Karpas-422 (cell line): ENCODE data around the gene UBXN7. TPM values are rescaled to one million over a fixed set of nuclear protein-coding genes. Genes with fewer than 3 reads are reported as not detected.
"Not testable (repeated sequence)": the region's sequence is repeated elsewhere in the genome, so short reads cannot be mapped to it uniquely, and the experiment has no call there.

Source experiments
- DNase-seq: peaks from one replicate; pipeline ENCODE4 v3.0.0-alpha.2; 2015
- H2AFZ ChIP-seq: fragments of 200-600 bp; sonication (generic); 2 replicates; pipeline ENCODE4 v1.6.1; 2014; ENCODE audit warnings: antibody characterized with exemption, low read length, mixed read lengths
- H3K27ac ChIP-seq: fragments of 200-600 bp; sonication (generic); 2 replicates; pipeline ENCODE4 v1.5.1; 2014; ENCODE audit warnings: mild to moderate bottlenecking, low read length, moderate library complexity
- H3K27me3 ChIP-seq: fragments of 200-600 bp; sonication (generic); 2 replicates; pipeline ENCODE4 v1.6.1; 2014; ENCODE audit warnings: low read length, mixed read lengths
- H3K36me3 ChIP-seq: fragments of 200-600 bp; sonication (generic); 2 replicates; pipeline ENCODE4 v1.6.1; 2014; ENCODE audit warnings: low read length, mixed read lengths; ENCODE audit not compliant: insufficient read depth
- H3K4me1 ChIP-seq: fragments of 200-600 bp; sonication (generic); 2 replicates; pipeline ENCODE4 v1.6.1; 2014; ENCODE audit warnings: mild to moderate bottlenecking, low read length, mixed read lengths
- H3K4me2 ChIP-seq: fragments of 200-600 bp; sonication (generic); 2 replicates; pipeline ENCODE4 v1.6.1; 2014; ENCODE audit warnings: low read length, low read depth, mild to moderate bottlenecking; ENCODE audit not compliant: poor library complexity, severe bottlenecking
- H3K4me3 ChIP-seq: fragments of 200-600 bp; sonication (generic); 2 replicates; pipeline ENCODE4 v1.5.1; 2014; ENCODE audit warnings: mild to moderate bottlenecking, antibody characterized with exemption, low read length, mixed read lengths
- H3K79me2 ChIP-seq: fragments of 200-600 bp; sonication (generic); 2 replicates; pipeline ENCODE4 v1.6.1; 2014; ENCODE audit warnings: mild to moderate bottlenecking, low read length, mixed read lengths
- H3K9ac ChIP-seq: fragments of 200-600 bp; sonication (generic); 2 replicates; pipeline ENCODE4 v1.6.0; 2014; ENCODE audit warnings: low read length
- H3K9me2 ChIP-seq: fragments of 200-600 bp; sonication (generic), shearing (Covaris generic); replicated peaks from 2 replicates; pipeline ENCODE4 v1.6.0; 2014; ENCODE audit warnings: mild to moderate bottlenecking, low read length, moderate library complexity; ENCODE audit not compliant: insufficient read depth
- H3K9me3 ChIP-seq: fragments of 300-700, 200-600 bp; sonication (generic); 2 replicates; pipeline ENCODE4 v1.6.1; 2014; ENCODE audit warnings: low read length, mixed read lengths
- H4K20me1 ChIP-seq: fragments of 200-600 bp; sonication (generic); 2 replicates; pipeline ENCODE4 v1.6.1; 2014; ENCODE audit warnings: mild to moderate bottlenecking, antibody characterized with exemption, low read length, low read depth; ENCODE audit not compliant: insufficient read depth
- total RNA-seq: library from RNA; depleted of rRNA; stranded (reverse); fragments of >200 nt; shearing (Covaris generic); gene quantifications from 2 replicates; pipeline ENCODE4 v1.2.3, GENCODE V29; 2014; ENCODE audit warnings: low replicate concordance

Gene UBXN7
- total RNA-seq, 1 experiment from 2014 or later = 33.0 TPM

DNA sequence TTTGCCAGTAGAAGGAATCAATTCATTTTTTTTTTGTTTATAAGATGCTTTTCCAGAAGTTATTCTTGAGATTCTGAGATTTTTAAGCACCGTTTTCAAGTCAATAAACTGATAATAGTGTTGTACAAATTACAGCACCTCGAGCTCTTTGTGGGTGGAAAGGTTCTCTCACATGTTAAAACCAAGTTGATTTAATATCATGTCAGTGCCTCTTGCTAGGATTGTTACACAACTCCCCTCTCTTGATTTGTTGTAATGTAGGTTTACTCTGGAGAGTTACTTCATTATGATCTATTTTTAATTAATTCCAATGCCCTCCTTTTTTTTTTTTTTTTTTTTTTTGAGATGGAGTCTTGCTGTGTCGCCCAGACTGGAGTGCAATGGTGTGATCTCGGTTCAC is 25.8 kb upstream of the UBXN7 start:
- H4K20me1 ChIP-seq = no peaks in the 10 kb centered on the region
- no peaks in the 10 kb centered on the region for H3K9me3 ChIP-seq
- no peak overlapping the region for H2AFZ ChIP-seq
- no peak overlapping the region for H3K4me3 ChIP-seq
- no peaks in the 10 kb centered on the region for H3K36me3 ChIP-seq
- H3K27me3 ChIP-seq = no peaks in the 10 kb centered on the region
- H3K9me2 ChIP-seq = peaks cover 3% of the 10 kb centered on the region; the same call in 1 of the 2 replicates
- H3K9ac ChIP-seq = no peak overlapping the region
- no peaks in the 10 kb centered on the region for H3K4me1 ChIP-seq
- H3K79me2 ChIP-seq = no peaks in the 10 kb centered on the region
- H3K27ac ChIP-seq = no peak overlapping the region
- no peak overlapping the region for H3K4me2 ChIP-seq
- DNase-seq = no peak

DNA sequence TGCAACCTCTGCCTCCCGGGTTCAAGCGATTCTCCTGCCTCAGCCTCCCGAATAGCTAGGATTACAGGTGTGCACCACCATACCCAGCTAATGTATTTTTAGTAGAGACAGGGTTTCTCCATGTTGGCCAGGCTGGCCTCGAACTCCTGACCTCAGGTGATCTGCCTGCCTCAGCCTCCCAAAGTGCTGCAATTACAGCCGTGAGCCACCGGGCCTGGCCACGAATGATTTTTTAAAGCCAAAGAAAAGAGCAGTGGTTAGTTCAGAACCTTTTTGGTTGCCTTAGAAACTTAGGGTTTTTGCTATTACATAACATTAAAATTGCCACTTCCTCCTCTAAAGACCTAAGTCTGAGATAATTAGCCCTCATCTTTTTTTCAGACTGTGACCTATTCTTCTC is 25.2 kb upstream of the UBXN7 start:
- not testable (repeated sequence) for H3K4me1 ChIP-seq, H3K36me3 ChIP-seq, H3K79me2 ChIP-seq, H3K4me2 ChIP-seq, H3K9me3 ChIP-seq, H3K9me2 ChIP-seq, H3K9ac ChIP-seq, H4K20me1 ChIP-seq, H2AFZ ChIP-seq, H3K27ac ChIP-seq, H3K4me3 ChIP-seq, H3K27me3 ChIP-seq
- peak; percentile 58 for DNase-seq

GRCh38 chr3:196454935-196455334 is 22.7 kb upstream of the UBXN7 start:
- Histone ChIP-seq H3K4me3 (no peak overlapping the region), H3K9me3 (no peaks in the 10 kb centered on the region), H3K4me2 (no peak overlapping the region), H3K27me3 (no peaks in the 10 kb centered on the region), H2AFZ (no peak overlapping the region), H3K9me2 (no peaks in the 10 kb centered on the region), H3K27ac (no peak overlapping the region), H3K4me1 (no peaks in the 10 kb centered on the region), H3K79me2 (no peaks in the 10 kb centered on the region), H3K36me3 (no peaks in the 10 kb centered on the region; the same call in 1 of the 2 replicates), H4K20me1 (no peaks in the 10 kb centered on the region), H3K9ac (no peak overlapping the region)
- no peak for DNase-seq

DNA sequence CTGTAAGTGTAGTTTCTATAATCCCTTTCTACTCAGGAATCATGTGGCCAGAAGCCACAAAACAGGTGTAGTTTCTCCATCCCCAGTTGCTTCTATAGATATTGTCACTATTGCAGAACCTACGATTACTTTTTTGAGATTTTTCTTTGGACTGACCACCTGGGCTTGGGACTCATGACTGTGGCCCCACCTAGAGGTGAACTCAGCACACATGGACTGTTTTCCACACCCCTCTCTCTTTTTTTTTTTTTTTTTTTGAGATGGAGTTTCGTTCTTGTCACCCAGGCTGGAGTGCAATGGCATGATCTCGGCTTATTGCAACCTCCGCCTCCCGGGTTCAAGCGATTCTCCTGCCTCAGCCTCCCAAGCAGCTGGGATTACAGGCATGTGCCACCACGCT is 13.2 kb upstream of the UBXN7 start:
- H3K4me3 ChIP-seq, H3K9ac ChIP-seq, H3K4me2 ChIP-seq, H3K9me2 ChIP-seq, H3K36me3 ChIP-seq, H3K9me3 ChIP-seq, H3K27ac ChIP-seq, H3K27me3 ChIP-seq, H4K20me1 ChIP-seq, H3K79me2 ChIP-seq, H2AFZ ChIP-seq: not testable (repeated sequence)
- H3K4me1 ChIP-seq = peaks cover 12% of the 10 kb centered on the region
- DNase-seq = peak; percentile 60

DNA sequence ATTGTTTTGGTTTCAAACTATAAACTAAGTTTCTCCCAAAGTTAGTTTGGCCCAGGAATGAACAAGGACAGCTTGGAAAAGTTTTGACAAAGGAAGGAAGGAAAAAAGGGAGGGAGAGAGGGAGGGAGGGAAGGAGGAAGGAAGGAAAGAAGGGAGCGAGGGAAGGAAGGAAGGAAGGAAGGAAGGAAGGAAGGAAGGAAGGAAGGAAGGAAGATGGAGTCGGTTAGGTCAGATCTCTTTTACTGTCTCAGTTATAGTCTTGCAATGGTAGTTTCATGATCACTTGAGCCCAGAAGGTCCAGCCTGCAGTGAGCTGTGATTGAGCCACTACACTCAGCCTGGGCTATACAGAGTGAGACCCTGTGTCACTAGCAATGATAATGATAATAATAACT is 12.3 kb upstream of the UBXN7 start:
- Histone ChIP-seq H2AFZ (no peak overlapping the region), H3K9me2 (no peaks in the 10 kb centered on the region), H4K20me1 (no peaks in the 10 kb centered on the region), H3K9ac (no peak overlapping the region), H3K4me3 (no peak overlapping the region), H3K9me3 (no peaks in the 10 kb centered on the region), H3K27ac (no peak overlapping the region), H3K36me3 (no peaks in the 10 kb centered on the region), H3K4me2 (no peak overlapping the region), H3K4me1 (peaks cover 21% of the 10 kb centered on the region), H3K79me2 (no peaks in the 10 kb centered on the region), H3K27me3 (no peaks in the 10 kb centered on the region)
- no peak for DNase-seq

- no peak overlapping the region for H3K4me3 ChIP-seq
- no peaks in the 10 kb centered on the region for H3K9me3 ChIP-seq
- H3K27ac ChIP-seq = peak overlapping the region; percentile 23
- DNase-seq = no peak
- no peaks in the 10 kb centered on the region for H3K79me2 ChIP-seq
- no peaks in the 10 kb centered on the region for H3K27me3 ChIP-seq
- no peak overlapping the region for H3K9ac ChIP-seq
- no peak overlapping the region for H2AFZ ChIP-seq
- H3K36me3 ChIP-seq = no peaks in the 10 kb centered on the region
- H3K4me1 ChIP-seq = peaks cover 24% of the 10 kb centered on the region
- H3K9me2 ChIP-seq = no peaks in the 10 kb centered on the region
- H4K20me1 ChIP-seq = no peaks in the 10 kb centered on the region
- peak overlapping the region; percentile 11 for H3K4me2 ChIP-seq
Measured at GRCh38 chr3:196440696-196441095, 8.5 kb upstream of the UBXN7 start.

DNA sequence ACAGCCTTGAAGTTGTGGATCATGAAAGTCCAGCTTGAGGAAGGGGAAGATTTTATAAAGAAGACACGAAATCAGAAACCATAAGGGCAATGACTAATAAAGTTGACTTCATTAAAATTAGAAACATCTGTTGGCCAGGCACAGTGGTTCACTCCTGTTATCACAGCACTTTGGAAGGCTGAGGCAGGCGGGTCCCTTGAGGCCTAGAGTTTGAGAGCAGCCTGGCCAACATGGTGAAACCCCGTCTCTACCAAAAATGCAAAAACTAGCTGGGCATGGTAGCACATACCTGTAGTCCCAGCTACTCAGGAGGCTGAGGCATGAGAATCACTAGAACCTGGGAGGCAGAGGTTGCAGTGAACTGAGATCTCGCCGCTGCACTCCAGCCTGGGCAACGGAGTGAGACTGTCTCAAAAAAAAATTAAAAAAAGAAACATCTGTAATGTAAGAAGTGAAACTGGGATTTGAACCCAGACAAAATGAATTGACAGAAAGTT is 7.9 kb upstream of the UBXN7 start:
- H3K4me2 ChIP-seq = peak overlapping the region; percentile 11
- H3K27ac ChIP-seq = peak overlapping the region; percentile 23
- no peaks in the 10 kb centered on the region for H3K36me3 ChIP-seq
- H3K9ac ChIP-seq = peak overlapping the region; percentile 19; the same call in 1 of the 2 replicates
- no peaks in the 10 kb centered on the region for H3K9me2 ChIP-seq
- H3K4me3 ChIP-seq = no peak overlapping the region
- H3K27me3 ChIP-seq = no peaks in the 10 kb centered on the region
- DNase-seq = no peak
- H3K79me2 ChIP-seq = no peaks in the 10 kb centered on the region
- H4K20me1 ChIP-seq = no peaks in the 10 kb centered on the region
- no peaks in the 10 kb centered on the region for H3K9me3 ChIP-seq
- peaks cover 24% of the 10 kb centered on the region for H3K4me1 ChIP-seq
- no peak overlapping the region for H2AFZ ChIP-seq

DNA sequence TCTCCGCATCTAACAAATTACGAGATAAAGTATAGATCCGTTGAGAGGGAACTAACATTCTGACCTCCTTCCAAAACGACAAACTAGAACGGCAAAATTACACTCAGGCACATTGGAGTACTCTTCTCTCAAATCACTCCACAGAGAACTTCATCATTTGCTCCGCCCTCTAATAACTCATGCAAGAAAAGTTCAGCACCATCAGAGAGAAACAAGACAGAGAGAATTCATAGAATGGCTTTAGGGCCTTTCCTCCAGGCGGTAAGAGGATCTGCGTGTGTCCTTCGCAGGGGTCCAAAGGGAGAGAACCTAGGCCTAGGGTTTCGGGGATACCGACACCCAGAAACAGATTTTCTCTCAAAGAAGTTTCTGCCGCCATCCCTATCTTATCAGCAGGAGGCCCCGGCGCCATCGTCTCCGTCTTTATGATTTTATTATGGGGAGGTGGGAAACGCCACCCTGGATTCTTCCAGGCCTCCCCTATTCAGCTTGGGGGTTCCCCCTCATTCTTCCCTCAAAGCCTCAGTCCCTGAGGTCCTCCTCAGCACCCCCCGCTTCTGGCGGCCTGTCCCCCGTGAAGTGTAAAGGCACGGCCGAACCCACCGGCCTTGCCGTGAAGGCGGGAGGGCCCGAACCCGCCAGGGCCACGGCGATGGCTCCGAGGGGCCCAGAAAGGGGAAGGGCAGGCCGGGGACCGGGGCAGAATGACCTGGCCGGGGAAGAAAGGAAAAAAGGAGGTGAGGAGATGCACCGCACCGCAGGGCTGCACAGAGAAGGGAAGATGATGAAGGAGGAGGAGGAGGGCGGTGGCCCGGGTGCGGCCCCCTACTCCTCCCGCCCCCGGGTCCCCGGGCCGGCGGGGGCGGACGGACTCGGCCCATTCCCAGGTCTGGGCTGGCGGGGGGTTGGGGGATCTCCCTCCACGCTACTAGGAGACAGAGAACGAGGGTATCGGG is 768 bp downstream of the UBXN7 start:
- Histone ChIP-seq H3K79me2 (peaks cover 60% of the 10 kb centered on the region), H3K36me3 (no peaks in the 10 kb centered on the region; the same call in 1 of the 2 replicates), H3K4me3 (peak overlapping the region; percentile 84), H3K4me1 (peaks cover 20% of the 10 kb centered on the region), H3K9ac (peak overlapping the region; percentile 91), H4K20me1 (peaks cover 3% of the 10 kb centered on the region; the same call in 1 of the 2 replicates), H3K4me2 (peak overlapping the region; percentile 96), H3K9me3 (no peaks in the 10 kb centered on the region), H3K27ac (peak overlapping the region; percentile 84), H3K9me2 (no peaks in the 10 kb centered on the region), H2AFZ (peak overlapping the region; percentile 15; the same call in 1 of the 2 replicates), H3K27me3 (no peaks in the 10 kb centered on the region)
- DNase-seq = peak; percentile 91
